Activated CD4-positive, alpha-beta T cell treated with anti-CD3 and anti-CD28 coated beads for 4 hours (primary cell): Measurements from ENCODE around the gene CBX2.

Experiments used
- DNase-seq, 2 donors: peaks; one replicate each; pipeline ENCODE4 v3.0.0-alpha.2; 2020

Gene CBX2

DNA sequence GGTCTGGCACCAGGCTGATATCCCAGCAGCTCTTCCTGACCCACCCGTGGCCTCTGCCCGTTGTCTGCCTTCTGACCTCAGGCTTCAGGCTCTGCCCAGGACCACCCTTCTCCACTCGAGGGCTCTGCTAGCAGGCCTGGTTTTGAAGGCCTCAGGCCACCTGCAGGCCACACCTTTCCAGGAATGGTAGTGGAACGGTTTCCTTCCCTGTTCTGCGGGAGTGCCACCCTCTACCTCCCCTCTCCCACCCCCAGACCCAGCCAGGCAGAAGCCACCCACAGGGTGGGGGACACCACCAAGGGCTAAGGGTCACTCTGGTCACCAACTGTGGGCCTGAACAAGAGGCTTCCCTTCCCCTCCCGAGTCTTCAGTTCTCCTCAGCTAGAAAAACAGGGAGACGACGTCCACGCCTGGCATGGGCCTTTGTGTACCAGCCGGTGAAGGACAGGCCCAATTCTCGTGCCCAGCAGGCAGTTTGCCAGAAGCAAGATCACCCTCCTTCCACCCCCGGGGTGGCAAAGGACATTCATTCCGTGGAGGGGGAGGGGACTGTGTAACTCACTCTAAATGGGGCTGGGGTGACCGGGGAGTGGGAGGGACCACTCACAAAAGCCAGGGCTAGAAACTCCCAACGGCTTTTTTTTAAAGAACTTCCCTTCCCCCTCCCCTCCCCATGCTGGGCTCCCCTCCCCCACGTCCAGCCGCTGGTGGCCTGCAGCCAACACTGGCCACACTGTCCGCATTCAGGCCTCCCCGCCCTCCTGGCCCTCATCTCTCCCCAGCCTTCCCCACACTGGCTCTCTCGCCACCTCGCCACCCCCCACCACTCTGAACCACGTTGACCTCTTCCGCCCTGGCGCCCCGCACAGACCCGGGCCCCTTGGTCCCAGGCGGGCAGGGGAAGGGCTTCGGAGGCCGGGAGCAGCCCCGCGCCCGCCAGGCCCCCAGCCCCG, 53.6 kb downstream of the CBX2 start:
- DNase-seq: no peak

DNA sequence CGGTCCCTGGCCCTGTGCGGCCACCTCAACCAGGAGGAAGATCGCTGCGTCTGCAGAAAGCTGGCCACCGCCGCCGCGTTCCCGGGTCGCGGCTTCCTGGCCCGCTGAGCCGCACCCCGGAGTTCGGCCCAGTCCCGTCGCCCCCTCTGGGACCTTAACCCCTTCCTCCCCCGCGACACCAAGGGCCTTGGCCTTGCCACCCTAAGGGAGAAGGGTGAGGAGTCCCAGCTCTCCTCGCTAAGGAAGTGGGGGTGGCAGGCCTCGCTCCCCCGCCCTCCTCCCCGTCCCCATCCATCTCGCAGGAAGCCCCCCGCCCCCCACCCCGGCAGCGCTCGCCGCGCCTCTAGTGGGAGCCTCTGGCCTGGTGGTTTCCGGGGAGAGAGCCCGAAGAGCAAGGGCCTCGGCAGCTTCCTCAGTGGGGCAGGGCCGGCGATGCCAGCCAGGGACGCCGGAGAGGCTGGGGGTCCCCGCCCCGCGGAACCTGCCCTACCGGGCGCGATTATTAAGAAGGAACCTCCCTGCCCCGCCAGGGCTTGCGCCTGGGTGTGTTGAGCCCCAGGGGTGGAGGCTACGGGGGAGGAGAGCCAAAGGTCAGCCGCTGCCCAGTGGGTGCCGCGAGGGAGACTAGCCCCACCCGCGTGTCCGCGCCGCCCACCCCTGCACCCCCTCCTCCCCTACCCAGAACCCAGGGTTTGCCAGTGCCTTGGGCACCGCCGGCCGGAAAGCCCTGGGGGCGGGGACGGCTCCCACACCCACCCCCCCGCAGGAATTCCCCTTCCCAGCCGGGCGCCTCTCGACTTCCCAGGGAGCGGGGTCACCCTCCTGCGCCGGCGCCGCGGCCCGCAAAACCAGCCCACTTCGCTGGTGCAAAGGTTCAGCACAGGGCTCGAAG, 54.5 kb downstream of the CBX2 start:
- no peak for DNase-seq

GRCh38 chr17:79833110-79833450, 55.1 kb downstream of the CBX2 start:
- no peak for DNase-seq

GRCh38 chr17:79833744-79834564, 56.0 kb downstream of the CBX2 start:
- DNase-seq: no peak

GRCh38 chr17:79834565-79835469, 56.9 kb downstream of the CBX2 start:
- no peak for DNase-seq

- DNase-seq: no peak
These were observed 57.5 kb downstream of the CBX2 start for GRCh38 chr17:79835470-79835899.

- no peak for DNase-seq
These were observed 58.1 kb downstream of the CBX2 start for GRCh38 chr17:79835953-79836509.

DNA sequence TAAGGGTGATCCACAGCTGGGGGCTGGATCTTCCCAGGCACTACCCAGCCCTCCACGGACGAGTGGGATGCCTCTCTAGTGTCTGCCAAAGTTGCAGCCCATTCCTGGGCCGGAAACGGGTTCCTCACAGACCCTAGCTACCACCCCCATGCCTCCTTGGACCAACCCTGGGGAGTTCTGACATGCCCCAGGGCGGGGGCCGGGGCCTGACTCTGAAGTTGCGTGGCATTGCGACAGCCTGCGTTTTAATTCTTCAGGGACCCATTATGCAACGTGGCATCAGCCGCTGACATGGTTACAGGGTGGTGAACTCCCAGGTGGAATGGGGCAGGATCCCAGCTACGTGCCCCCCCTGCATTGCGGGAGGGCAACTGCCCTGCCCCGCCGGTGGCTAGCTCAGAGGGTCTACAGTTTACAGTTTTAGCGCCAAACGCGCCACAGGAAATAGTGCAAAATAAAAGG, 58.6 kb downstream of the CBX2 start:
- no peak for DNase-seq

DNA sequence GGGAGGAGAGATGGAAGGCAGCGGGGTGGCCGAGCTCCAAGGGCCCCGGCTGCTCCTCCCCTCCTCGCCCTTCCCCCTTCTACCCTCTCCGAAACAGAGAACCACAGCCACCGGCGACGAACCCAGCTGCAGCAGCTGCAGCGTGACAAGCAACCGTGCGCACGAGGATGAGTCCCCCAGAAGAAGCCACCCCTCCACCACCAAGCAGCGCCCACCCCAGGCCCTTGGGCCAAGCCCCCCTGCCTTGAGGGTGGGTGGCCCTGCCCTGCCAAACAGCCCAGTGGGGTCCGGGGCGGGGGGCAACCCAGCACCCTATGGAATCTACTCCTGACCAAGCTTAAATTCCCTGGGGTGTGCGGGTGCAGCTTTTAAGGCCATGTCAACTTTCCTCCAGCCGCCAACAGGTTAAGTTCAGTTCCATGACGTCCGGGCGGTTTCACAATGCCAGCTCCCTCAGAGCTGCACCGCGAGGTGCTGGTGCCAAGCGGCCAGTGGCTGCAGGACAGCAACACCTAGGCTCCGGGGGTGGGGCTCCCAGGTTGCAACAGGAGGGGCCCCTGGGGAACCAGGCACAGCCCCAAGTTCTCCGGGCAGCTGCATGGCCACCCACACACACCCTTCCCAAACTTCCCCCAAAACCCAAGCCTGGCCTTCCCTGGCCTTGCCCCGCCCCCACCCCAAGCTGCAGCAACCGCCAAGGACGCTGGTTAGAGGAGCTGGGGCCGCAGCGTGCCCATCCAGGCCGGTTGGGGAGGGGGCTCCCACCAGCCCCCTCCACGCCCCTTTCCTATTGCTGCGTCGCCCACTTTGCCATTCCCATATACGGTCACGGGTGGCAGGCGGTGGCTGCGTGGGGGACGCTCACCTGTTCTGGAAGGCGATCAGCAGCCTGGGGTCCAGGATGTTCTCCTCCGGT, 59.3 kb downstream of the CBX2 start:
- DNase-seq: no peak
